NCI-H146 treated with DMSO at 0.1 percent for 48 hours (cell line): Measurements from ENCODE around the gene CDCP1.
"Not testable (repeated sequence)": the region's sequence is repeated elsewhere in the genome, so short reads cannot be mapped to it uniquely, and the experiment has no call there.

Experiments
- DNase-seq: peaks from one replicate; lab custom pipeline; 2025; ENCODE audit not compliant: unreplicated experiment; lab: John Stamatoyannopoulos, UW

CDCP1 gene

GRCh38 chr3:45088543-45089358 lies 57.4 kb downstream of the CDCP1 start:
- DNase-seq: peak; percentile 65

- no peak for DNase-seq
These were observed 59.0 kb downstream of the CDCP1 start for GRCh38 chr3:45087155-45087554.

GRCh38 chr3:45084820-45085816 lies 61.1 kb downstream of the CDCP1 start:
- DNase-seq: no peak

GRCh38 chr3:45084361-45084760 lies 61.8 kb downstream of the CDCP1 start:
- no peak for DNase-seq

- no peak for DNase-seq
These were observed 63.2 kb downstream of the CDCP1 start for GRCh38 chr3:45083023-45083422.

GRCh38 chr3:45082142-45082538 lies 64.0 kb downstream of the CDCP1 start:
- no peak for DNase-seq

GRCh38 chr3:45081506-45082141 lies 64.6 kb downstream of the CDCP1 start:
- no peak for DNase-seq

GRCh38 chr3:45080824-45081223 lies 65.4 kb downstream of the CDCP1 start:
- no peak for DNase-seq

- no peak for DNase-seq
These were observed 66.5 kb downstream of the CDCP1 start for GRCh38 chr3:45079715-45080114.

- DNase-seq: no peak
These were observed 67.2 kb downstream of the CDCP1 start for GRCh38 chr3:45078910-45079522.

- DNase-seq: not testable (repeated sequence)
These were observed 67.9 kb downstream of the CDCP1 start for GRCh38 chr3:45078256-45078655.

- DNase-seq: no peak
These were observed 70.2 kb downstream of the CDCP1 start for GRCh38 chr3:45075821-45076625.

- DNase-seq: no peak
These were observed 75.1 kb downstream of the CDCP1 start for GRCh38 chr3:45071075-45071474.

GRCh38 chr3:45067941-45068340 lies 78.2 kb downstream of the CDCP1 start:
- DNase-seq: no peak

- no peak for DNase-seq
These were observed 78.7 kb downstream of the CDCP1 start for GRCh38 chr3:45067486-45067885.

GRCh38 chr3:45066109-45066801 lies 79.9 kb downstream of the CDCP1 start:
- DNase-seq: no peak

GRCh38 chr3:45065373-45065720 lies 80.8 kb downstream of the CDCP1 start:
- DNase-seq: no peak

- no peak for DNase-seq
These were observed 81.4 kb downstream of the CDCP1 start for GRCh38 chr3:45064512-45065372.

- DNase-seq: no peak
These were observed 83.5 kb downstream of the CDCP1 start for GRCh38 chr3:45062697-45063070.
